ENCODE data around the gene MS4A6E.
"Not testable (repeated sequence)": the region's sequence is repeated elsewhere in the genome, so short reads cannot be mapped to it uniquely, and the experiment has no call there.

MS4A6E gene

DNA sequence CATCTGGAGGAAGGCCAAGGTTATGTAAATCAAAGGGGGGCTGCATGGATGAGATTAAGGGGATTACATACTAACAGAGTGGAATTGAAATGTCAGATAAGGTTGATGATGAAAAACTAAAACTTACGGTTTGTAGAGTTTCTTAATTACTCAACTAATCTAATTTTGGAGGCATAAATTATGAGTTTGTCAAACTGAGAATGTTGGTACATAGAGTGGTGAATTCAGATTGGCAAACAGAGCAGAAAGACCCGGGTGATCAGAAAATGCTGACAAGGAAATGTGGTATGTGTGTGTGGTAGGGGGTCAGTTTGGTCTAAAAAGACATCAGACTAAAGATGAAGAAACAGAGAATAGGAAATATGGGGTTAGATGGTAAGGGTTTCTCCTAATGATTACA is 11.0 kb downstream of the MS4A6E start:
- no peak for DNase-seq

DNA sequence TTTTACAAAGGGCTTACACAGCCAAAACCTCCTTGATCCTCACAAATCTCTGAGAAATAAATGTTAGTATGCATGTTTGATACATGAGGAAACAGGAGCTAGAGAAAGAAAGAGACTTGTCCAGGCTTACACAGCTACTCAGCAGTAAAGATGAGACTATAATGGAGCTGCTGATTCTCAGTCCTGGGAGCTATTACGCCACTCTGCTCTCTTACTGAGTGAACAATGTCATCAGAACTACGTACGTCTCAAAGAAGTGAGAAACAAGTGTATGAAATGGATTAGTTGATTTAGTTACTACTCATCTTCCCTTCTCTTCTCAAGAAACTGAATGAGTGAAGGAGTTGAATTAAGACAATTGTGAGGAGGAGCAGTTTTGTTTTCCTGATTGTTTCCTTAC is 12.3 kb downstream of the MS4A6E start:
- peak; percentile 55 for DNase-seq

DNA sequence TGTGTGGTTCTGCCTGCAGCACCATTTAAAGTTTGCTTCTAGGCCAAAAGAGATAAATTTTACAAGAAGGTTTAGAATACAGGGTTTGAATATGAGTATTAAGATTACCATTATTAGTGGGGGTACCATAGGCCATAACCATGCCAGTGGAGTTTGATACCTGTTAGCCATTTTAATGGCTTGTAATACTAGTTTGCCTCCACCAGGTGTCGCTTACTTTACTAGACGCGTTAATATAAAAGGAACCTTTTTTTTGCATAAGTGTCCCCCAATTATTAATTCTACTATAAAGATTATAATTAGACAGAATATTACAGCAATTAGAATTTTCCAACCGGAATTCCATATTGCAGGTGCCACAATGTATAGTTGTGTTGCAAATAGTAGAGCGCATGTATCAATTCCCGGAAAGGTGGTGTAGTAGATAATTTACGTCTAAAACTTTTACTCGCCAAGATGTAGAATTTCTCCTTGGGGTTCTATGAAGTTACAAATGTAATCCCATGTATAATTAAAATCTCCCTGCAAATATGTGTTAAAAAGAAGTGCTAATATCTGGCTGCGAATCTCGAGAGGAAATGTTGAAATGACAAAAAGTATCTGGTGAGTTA is 16.1 kb downstream of the MS4A6E start:
- peak; percentile 49 for DNase-seq

DNA sequence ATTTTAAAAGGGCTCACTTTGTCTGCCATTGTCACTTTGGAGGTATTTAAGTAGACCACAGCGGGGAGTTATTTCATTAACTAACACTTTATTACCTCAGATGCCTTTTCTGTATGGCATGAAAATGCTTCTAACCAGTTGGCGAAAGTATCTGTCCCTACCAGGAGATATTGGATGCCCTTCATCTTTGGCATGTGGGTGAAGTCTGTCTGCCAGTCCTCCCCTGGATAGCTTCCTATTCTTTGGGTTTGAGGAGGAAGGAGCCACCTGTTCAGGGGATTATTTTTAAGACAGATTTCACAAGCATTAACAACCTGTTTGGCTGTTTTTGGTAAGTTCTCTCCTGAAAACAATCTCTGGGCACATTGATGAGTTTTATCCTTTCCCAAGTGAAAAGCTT is 17.1 kb downstream of the MS4A6E start:
- no peak for DNase-seq

- peak; percentile 70 for DNase-seq
Measured at GRCh38 chr11:60345489-60345888, 18.4 kb downstream of the MS4A6E start.

GRCh38 chr11:60347084-60347797 is 20.2 kb downstream of the MS4A6E start:
- no peak for DNase-seq

- no peak for DNase-seq
Measured at GRCh38 chr11:60348116-60348515, 21.1 kb downstream of the MS4A6E start.

GRCh38 chr11:60349990-60350389 is 22.9 kb downstream of the MS4A6E start:
- DNase-seq, result peak; percentile 72

- peak; percentile 77 for DNase-seq
Measured at GRCh38 chr11:60357771-60358170, 30.7 kb downstream of the MS4A6E start.

DNA sequence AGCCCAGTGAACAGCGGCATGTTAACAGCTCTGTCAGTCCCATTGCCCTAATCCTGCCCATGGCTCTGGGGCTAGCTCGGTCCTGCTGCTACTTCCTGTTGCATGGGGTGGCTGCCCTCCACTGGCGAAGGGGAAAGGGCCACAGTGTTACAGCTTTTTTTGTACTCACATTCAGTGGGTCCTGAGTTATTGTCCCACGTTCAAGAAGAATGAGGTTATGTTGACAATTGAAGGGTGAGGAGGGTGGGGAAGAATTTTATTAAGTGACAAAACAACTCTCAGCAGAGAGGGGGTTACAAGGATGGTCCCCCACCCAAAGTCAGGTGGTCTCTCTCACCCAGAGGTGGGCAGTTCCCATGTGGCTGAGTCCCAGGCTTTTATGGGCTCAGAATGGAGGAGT is 33.6 kb downstream of the MS4A6E start:
- no peak for DNase-seq

DNA sequence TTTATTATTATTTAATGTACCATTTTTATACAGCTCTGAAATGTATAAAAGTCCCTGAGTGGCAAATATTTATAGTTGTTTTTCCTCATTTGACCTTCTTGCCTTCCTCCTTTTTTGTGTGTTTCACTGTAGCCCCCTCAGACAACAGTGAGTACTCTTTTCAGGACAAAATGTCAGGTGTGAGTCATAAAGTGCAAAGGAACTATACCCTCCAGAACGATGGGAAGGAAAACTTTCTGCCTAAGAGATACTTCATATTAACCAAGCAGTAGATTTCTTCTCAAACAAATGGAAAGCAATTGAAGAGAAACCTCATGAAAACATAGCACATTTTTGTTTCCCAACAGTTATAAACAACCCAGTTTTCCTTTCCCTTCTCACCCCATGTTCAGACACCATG is 35.2 kb downstream of the MS4A6E start:
- peak; percentile 62 for DNase-seq

DNA sequence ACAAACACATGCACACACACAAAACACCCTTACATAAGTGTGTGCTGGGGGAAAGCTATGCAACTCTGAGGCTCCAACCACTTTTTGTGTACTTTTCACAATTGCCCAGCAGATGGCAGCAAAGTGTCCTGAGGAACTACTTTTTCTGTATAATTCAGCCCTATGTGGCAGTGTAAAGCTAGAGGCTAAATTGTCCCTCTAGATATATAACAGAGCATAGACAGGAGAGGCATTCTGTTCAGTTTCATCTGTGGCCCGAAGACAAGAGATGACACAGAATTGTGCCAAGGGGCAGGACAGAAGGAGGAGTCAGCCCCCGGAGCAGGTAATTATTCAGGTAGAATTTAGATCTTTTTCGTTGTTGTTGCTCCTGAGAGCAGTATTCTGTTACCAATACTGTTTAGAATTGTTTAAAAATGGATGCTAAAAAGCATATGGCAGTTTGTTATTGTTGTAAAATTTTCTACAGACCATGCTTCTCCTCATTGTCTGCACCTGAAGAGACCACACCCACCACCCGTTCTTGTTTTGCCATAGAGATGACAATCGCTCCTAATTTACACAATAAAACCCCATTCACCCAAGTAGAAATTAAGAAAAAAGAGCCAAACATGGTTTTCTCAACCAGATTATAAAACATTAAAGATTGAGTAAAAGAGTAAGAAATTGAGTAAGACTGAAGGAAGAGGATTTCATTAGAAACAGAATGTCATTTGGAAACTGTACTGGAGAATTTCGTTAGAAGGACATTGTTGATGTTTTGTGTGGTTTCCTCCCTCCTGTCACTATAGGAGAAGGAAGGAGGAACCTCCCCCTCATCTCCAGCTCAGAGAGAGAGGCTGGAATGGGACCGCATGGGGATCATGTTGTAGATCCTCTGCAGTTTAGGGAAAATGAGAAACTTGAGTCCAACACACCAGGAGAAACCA is 36.8 kb downstream of the MS4A6E start:
- peak; percentile 91 for DNase-seq

DNA sequence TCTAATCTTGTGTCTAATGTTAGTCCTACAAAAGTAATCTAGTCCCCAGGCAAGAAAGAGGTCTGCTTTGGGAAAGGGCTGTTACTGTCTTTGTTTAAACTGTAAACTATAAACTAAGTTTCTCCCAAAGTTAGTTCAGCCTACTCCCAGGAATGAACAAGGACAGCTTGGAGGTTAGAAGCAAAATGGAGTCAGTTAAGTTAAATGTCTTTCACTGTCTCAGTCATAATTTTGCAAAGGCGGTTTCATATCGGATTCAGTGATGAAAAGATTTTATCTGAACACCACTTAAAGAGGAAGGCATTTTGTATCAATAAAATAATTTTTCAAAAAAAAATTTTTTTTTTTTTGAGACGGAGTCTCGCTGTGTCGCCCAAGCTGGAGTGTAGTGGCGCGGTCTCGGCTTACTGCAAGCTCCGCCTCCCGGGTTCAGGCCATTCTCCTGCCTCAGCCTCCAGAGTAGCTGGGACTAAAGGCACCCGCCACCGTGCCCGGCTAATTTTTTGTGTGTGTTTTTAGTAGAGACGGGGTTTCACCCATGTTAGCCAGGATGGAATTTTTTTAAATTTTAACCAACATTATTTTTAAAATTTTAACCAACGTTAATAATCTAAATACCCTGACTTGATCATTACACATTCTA is 39.3 kb downstream of the MS4A6E start:
- not testable (repeated sequence) for DNase-seq

GRCh38 chr11:60367009-60367408 is 40.0 kb downstream of the MS4A6E start:
- DNase-seq, result peak; percentile 95

DNA sequence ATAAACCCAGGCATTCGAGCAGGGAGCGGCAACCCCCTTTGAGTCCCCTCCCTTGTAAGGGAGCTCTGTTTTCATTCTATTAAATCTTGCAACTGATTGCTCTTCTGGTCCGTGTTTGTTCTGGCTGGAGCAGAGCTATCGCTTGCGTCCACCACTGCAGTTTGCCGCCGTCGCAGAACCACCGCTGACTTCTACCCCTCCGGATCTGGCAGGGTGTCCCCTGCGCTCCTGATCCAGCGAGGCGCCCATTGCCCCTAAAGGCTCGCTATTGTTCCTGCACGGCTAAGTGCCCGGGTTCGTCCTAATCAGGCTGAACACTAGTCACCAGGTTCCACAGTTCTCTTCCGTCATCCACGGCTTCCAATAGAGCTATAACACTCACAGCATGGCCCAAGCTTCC is 40.8 kb downstream of the MS4A6E start:
- DNase-seq, result no peak

GRCh38 chr11:60370252-60370810 is 43.3 kb downstream of the MS4A6E start:
- no peak for DNase-seq

- DNase-seq, result peak; percentile 50
Measured at GRCh38 chr11:60370811-60371298, 43.8 kb downstream of the MS4A6E start.

- peak; percentile 51 for DNase-seq
Measured at GRCh38 chr11:60371386-60371785, 44.3 kb downstream of the MS4A6E start.

DNA sequence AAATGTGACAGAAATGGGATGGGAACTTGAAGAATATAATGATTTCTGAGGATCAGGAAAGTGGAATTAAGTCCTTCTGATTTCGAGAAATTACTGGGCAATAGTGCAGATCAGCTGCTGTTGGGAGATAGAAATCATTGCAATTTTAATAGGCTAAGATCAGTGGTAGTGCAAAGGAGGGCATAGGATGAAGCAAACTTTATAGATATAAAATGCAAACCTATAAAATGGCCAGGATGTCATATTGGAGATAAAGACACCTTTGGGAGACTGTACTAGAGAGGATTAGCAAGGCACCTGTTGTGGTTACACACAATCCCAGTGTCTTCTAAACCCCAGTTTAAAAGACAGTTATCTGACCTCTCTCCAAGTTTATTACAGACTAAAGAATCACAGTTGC is 44.8 kb downstream of the MS4A6E start:
- no peak for DNase-seq

- no peak for DNase-seq
Measured at GRCh38 chr11:60372767-60373166, 45.7 kb downstream of the MS4A6E start.

DNA sequence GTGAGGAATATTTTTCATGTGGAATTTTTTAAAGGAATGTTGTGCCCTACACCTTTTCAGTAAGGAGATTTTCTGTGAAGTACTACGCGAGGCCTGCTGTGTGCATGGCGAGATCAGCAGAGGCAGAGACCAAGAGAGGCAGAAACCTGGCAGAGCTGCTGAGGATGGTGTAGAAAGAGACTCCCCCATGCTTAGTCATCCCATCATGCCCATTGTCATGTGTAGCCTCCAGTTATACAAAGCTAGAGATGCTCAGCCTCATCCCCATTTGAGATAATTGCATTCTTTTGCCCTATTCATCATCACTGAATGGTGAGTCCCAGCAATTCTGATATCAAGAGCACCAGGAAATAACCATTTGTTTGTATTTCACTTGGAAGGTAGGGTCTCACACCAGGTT is 48.3 kb downstream of the MS4A6E start:
- peak; percentile 43 for DNase-seq

- DNase-seq, result no peak
Measured at GRCh38 chr11:60376601-60377000, 49.5 kb downstream of the MS4A6E start.

All from suppressor macrophage treated with lipopolysaccharide for 4 hours (primary cell).